Left cardiac atrium (tissue), 4 donors: ENCODE data around the gene TMEM240. TPM values are rescaled to one million over a fixed set of nuclear protein-coding genes. Genes with fewer than 3 reads are reported as not detected.
"Not testable (repeated sequence)": the region's sequence is repeated elsewhere in the genome, so short reads cannot be mapped to it uniquely, and the experiment has no call there.

Source experiments
- ATAC-seq, 2 donors: fragments of 200-7000 bp; cut with Tn5 transposase; one replicate each; pipeline ENCODE4 v1.9.1; 2020; ENCODE audit warnings: mild to moderate bottlenecking in 2 of 2, moderate library complexity in 2 of 2
- DNase-seq: peaks from one replicate; pipeline ENCODE4 v3.0.0-alpha.2; 2020
- intact Hi-C, 2 donors: fragments of 100-400 bp; cut with DNase I; formaldehyde crosslinking; loops; one replicate each; pipeline versions ENCODE4 v1.14.1 to v1.15.1; 2022 to 2023
- total RNA-seq, 2 donors: library from RNA; stranded (reverse); fragmentation: NEBNext Ultra II Directional; extraction: Animal tissue kit (Norgen Biotek cat#: 25700); gene quantifications; one replicate each; pipeline ENCODE4 v1.2.1, GENCODE V29; 2021
- donor health status: DM: no; HTN: yes; CAD: no.
- donor health status: DM: no; HTN: yes; CAD: no; lungs with severe emphysema.
- donor health status: DM: yes; HTN: yes; CAD: no.
- donor health status: Dilated cardiomyopathy.

TMEM240 gene
- total RNA-seq, 2 donors from 2014 or later: 4.6 to 5.4 TPM

GRCh38 chr1:1511533-1512285 lies 28.7 kb downstream of the TMEM240 start, which contains the start of gene ATAD3A:
TSS of gene ATAD3A (plus strand) at chr1:1512162. CDS start at chr1:1512269, 107 bp downstream.
- intact Hi-C loops: no loop called here
- ATAC-seq: peak; percentile 98 to 99

GRCh38 chr1:1510912-1511532 lies 29.4 kb downstream of the TMEM240 start:
- intact Hi-C loops: no loop called here
- no peak for DNase-seq
- ATAC-seq: no peak

More at GRCh38 chr1:1511533-1512285, 28.7 kb downstream of the TMEM240 start, which contains the start of gene ATAD3A:
- peak; percentile 100 for DNase-seq

- intact Hi-C loops, DNase-seq, ATAC-seq: not testable (repeated sequence)
Observed at GRCh38 chr1:1509465-1509850, 31.0 kb downstream of the TMEM240 start.

GRCh38 chr1:1508775-1509464 lies 31.5 kb downstream of the TMEM240 start:
- intact Hi-C loops, DNase-seq, ATAC-seq: not testable (repeated sequence)

GRCh38 chr1:1507305-1507704 lies 33.1 kb downstream of the TMEM240 start:
- ATAC-seq (no peak), DNase-seq (no peak)
- intact Hi-C loops: no loop called here

GRCh38 chr1:1505801-1506200 lies 34.6 kb downstream of the TMEM240 start:
- DNase-seq, intact Hi-C loops, ATAC-seq: not testable (repeated sequence)

GRCh38 chr1:1505366-1505798 lies 35.0 kb downstream of the TMEM240 start:
- DNase-seq: peak; percentile 55
- peak; percentile 55 to 65 for ATAC-seq
- intact Hi-C loops: not testable (repeated sequence)

GRCh38 chr1:1504777-1505365 lies 35.6 kb downstream of the TMEM240 start:
- peak; percentile 81 for DNase-seq
- intact Hi-C loops: not testable (repeated sequence)
- peak; percentile 53 to 61 for ATAC-seq

- DNase-seq, intact Hi-C loops: not testable (repeated sequence)
- peak in 1 of 2 donors; percentile 25 for ATAC-seq
Observed at GRCh38 chr1:1495461-1495975, 44.9 kb downstream of the TMEM240 start.

GRCh38 chr1:1494311-1494710 lies 46.1 kb downstream of the TMEM240 start:
- intact Hi-C loops, DNase-seq, ATAC-seq: not testable (repeated sequence)

- ATAC-seq: no peak
- no peak for DNase-seq
- intact Hi-C loops: no loop called here
Observed at GRCh38 chr1:1491601-1492000, 48.8 kb downstream of the TMEM240 start.

GRCh38 chr1:1490633-1491230 lies 49.7 kb downstream of the TMEM240 start:
- DNase-seq (no peak), ATAC-seq (no peak)
- intact Hi-C loops: no loop called here

- no peak for DNase-seq
- no peak for ATAC-seq
- intact Hi-C loops: no loop called here
Observed at GRCh38 chr1:1489861-1490260, 50.6 kb downstream of the TMEM240 start.

GRCh38 chr1:1489231-1489630 lies 51.2 kb downstream of the TMEM240 start:
- no peak for ATAC-seq
- intact Hi-C loops: no loop called here
- no peak for DNase-seq

- DNase-seq (no peak), ATAC-seq (no peak)
- intact Hi-C loops: no loop called here
Observed at GRCh38 chr1:1487701-1488100, 52.7 kb downstream of the TMEM240 start.

GRCh38 chr1:1485755-1486317 lies 54.6 kb downstream of the TMEM240 start:
- intact Hi-C loops, ATAC-seq, DNase-seq: not testable (repeated sequence)

- intact Hi-C loops, ATAC-seq, DNase-seq: not testable (repeated sequence)
Observed at GRCh38 chr1:1484976-1485750, 55.3 kb downstream of the TMEM240 start.
